Measurements from ENCODE around the gene SHISAL1.

Gene SHISAL1

GRCh38 chr22:44298406-44299091 lies 14.2 kb downstream of the SHISAL1 start:
- DNase-seq, result no peak

DNA sequence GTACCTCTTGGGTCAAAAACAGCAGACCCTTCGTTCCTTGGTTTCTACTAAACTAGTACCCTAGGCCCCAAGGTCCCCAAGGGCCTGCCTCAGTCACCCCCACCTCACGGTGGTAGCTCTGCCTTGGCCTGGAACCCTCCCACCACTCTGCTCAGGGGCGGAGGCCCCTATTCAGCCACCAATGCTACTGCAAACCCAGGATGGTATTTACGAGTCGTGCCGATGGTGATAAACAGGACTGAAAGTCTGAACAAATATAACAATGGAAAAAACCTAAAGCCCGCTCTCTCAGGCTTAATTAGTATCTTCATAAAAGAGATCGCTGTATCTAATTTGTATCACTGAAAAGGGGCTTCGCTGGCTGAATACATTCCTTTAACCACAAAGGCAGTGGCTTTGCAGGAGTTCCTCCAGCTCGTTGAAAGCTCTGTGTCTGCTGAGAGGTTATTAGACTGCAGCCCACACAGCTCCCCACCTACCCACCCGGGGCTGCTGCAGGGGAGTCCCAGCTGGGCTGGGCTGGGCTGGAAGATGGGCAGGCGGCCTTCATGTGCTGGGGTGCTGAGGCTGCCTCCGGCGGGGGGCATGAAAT lies 15.2 kb downstream of the SHISAL1 start:
- no peak for DNase-seq

- DNase-seq, result no peak
Measured at GRCh38 chr22:44295406-44295805, 17.3 kb downstream of the SHISAL1 start.

- DNase-seq, result peak; percentile 30
Measured at GRCh38 chr22:44293876-44294275, 18.9 kb downstream of the SHISAL1 start.

- no peak for DNase-seq
Measured at GRCh38 chr22:44293034-44293433, 19.7 kb downstream of the SHISAL1 start.

DNA sequence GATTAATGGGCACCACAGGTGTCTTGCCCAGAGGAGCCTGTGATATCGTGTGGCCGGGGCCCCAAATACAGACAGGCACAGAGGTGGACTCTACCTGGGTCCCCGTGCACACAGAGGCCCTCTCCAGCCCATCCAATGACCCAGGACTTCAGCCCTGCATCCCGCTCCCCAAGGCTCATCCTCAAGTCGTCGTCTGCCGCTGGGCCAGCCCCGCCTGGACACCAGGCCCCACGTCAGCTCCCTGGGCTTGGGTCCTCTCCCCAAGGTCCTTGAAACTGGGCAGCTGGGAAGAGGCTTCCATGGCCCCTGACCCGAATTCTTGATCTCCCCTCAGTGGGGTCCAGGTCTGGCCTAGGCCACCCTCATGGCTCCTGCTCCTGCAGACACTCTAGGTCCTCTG lies 20.2 kb downstream of the SHISAL1 start:
- DNase-seq, result no peak

- DNase-seq, result no peak
Measured at GRCh38 chr22:44291674-44292360, 20.9 kb downstream of the SHISAL1 start.

DNA sequence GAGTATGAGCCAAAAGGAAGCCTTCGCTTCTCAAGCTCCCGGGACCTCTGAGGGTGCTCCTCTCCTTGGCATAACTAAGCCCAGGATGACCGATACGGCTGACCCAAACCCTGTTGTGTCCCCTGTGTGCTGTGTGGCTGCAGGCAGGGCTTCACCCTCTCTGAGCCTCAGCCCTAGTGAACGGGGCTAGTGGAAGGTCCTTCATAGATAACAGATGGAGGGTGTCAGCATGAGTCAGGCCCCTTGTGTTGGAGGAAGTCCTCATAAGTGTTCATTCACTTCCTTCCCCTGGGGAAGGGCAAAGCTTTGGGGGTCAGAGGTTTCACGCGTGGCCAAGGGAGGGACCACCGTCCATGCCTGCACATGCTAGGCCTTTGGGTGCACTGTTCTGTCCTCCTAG lies 21.5 kb downstream of the SHISAL1 start:
- no peak for DNase-seq

DNA sequence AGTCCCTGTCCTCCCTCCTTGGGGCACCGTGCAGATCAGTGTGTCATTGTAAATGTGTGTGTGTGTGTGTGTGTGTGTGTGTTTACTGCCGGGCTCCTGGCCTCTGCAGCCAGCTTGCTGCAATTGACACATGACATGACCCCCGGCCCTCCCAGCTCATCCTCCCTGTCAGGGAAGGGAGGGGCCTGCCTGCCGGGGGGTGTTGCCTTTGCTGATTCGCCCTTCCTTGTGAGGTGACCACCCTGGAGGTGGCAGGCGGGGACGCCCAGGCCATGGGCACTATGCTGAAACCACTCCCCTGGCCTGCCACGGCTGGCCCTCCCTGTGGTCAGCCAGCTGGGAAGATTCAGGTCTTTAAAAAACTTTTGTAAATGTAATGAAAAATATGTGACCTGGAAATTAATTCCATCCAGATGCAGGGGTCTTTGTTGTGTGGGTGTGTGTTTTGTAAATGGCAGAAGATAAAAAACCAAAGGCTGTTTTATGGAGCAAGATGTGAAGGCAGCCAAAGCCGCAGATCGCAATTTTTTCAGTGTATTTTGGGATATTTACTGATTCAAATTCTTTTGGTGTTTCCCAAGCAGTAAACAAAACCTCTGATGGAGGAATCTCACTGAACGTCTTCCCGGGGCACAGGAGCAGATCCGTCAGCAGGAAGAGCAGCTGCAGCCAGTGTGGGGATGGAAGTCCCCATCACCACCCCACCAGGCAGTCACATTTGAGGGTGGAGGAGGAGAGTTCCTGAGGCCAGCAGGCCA lies 23.2 kb downstream of the SHISAL1 start:
- DNase-seq, result no peak

- DNase-seq, result no peak
Measured at GRCh38 chr22:44288913-44289312, 23.8 kb downstream of the SHISAL1 start.

- DNase-seq, result no peak
Measured at GRCh38 chr22:44287741-44288140, 25.0 kb downstream of the SHISAL1 start.

- DNase-seq, result no peak
Measured at GRCh38 chr22:44287121-44287693, 25.5 kb downstream of the SHISAL1 start.

DNA sequence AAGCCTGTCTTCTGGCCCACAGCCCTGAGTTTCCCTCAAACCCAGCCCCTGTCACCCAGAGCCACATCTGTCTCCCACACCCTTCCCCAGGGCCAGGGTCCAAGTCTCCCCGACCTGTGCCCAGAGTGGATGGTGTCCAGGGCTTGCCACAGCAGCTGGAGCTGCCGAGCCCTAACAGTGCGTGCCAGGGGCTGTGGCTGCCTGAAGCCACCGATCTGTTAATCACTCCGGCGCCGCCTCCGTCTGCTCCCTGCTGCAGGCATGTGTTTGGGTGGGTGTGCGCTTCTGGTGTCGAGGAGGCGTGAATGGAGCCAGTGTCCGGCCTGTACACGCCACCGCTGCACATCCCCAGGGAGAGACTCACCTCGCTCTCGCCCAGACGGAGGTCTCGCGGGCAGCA lies 26.1 kb downstream of the SHISAL1 start:
- DNase-seq, result no peak

DNA sequence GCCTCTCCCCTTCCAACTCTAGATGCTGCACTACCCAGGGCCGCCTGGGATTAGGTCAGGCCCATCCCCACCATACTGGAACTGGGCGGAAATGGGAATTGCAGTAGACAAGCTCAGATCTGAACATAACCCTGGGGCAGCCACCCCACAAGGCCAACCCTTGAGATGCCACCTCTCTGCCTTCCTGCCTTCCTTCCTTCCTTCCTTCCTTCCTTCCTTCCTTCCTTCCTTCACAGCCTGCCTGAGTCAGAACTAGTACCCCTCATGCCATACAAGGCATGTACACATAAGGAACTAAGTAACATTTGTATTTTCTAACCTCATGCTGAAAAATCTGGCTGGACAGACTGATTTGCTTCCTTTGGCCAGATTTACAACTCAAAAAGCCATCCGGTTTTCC lies 28.0 kb downstream of the SHISAL1 start:
- DNase-seq, result no peak

DNA sequence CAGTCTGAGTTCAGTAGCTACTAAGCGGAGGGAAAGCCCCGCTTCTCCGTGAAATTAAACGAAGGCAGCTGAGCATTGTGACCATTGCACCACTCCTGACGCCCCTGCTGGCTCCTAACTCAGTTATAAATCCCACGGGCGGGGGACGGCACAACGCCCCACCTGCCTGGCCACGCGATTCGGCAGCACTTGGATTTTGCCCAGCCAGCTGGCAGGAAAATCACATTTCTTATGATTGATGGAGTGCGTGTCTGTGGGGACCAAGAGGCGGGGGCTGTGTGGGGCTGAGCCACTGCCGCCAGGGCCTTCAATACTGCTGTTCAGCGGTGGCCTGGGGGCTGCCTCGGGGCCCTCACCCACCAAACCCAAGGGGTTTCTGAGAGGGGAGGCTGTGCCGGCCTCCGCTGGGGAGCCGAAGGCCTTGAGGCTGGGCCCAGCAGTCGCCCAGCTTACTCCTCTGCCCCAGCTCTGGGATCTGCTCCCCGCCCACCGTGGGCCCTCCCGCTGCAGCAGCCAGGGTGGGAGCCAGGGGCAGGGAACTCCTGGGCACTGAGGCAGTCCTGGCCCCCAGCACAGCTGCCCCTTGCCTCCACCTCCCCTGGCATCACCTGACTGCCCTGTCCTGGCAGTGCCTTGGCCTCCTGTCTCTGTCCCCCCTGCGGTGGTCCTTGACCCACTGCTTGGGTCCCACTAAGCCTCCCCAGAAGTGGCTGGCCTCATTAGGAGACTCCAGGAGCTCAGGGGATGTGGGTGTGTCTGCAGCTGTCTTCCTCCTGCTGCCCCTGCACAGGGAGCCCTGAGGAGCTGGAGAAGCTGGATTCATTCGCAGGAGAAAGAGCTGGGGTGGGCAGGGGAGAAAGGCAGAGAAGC lies 30.7 kb downstream of the SHISAL1 start:
- DNase-seq, result no peak

- DNase-seq, result no peak
Measured at GRCh38 chr22:44280665-44281188, 32.0 kb downstream of the SHISAL1 start.

DNA sequence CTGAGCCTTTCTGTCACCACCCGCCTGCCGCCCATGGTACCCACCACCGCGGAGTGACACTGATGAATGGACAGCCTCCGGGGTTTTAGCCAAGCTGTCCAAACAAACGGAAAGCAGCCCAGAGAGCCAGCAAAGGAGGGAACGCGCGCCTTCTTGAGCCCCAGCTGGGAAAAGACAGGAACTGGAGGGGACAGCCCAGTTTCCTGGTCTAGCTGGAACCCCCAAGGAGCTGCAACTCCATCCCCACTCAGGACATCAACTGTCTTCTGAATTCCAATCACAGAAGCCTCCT lies 33.7 kb downstream of the SHISAL1 start:
- DNase-seq, result no peak

DNA sequence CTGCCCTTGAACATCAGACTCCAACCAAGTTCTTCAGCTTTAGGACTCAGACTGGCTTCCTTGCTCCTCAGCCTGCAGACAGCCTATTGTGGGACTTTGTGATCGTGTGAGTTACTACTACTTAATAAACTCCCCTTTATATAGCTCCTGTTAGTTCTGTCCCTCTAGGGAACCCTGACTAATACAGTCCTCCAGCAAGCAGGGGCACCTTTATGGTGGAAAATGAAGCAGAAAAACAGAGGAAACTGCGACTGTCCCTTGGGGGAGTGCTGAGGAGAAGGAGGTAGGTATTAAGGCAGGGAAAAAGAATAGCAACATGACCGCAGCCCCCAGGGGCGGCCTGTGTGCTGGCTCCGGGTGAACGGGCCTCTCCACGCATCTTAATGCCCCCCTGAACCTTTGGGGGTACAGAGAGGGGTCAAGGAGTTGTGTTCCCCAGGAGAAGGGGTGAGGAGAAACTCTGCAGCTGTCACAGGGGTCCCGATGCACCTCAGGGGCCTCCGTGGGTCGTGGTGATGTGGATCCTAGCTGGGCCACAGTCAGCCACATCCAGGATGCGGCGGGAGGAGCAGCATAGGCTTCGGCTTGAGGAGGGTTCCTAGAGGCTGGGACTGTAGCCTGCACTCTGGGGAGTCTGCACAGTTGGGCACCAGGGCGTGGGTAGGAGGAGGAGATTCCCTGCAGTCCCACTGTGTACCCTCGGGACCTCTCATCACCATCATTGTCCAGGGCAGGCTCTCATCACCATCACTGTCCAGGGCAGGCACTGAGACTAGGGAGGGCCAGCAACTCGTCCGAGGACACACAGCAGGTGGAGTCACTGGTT lies 34.3 kb downstream of the SHISAL1 start:
- DNase-seq, result no peak

- no peak for DNase-seq
Measured at GRCh38 chr22:44277386-44278135, 35.2 kb downstream of the SHISAL1 start.

- no peak for DNase-seq
Measured at GRCh38 chr22:44276706-44277356, 35.9 kb downstream of the SHISAL1 start.

Measured in DMS 273 treated with DMSO at 0.1 percent for 48 hours (cell line).